Activated CD8-positive, alpha-beta T cell treated with anti-CD3 and anti-CD28 coated beads, Interleukin-2, amount 10 ng/mL, durations not matched to agents 7 days and 5 days (primary cell): ENCODE results near the gene SAFB. TPM values are rescaled to one million over a fixed set of nuclear protein-coding genes. Genes with fewer than 3 reads are reported as not detected.

Experiments
- ATAC-seq: fragments of 150-1000 bp; cut with Tn5 transposase; one replicate; pipeline ENCODE4 v1.10.0; 2021; ENCODE audit warnings: moderate library complexity
- CTCF ChIA-PET: fragments of 350-600 bp; sonication (Branson Sonifier 250); formaldehyde crosslinking; loops from one replicate; lab custom pipeline; 2021; ENCODE audit warnings: antibody characterized with exemption; lab: Charles Lee
- POLR2A ChIA-PET: fragments of 350-600 bp; sonication (Branson Sonifier 250); formaldehyde crosslinking; loops from one replicate; lab custom pipeline; 2021; ENCODE audit warnings: antibody characterized with exemption; lab: Charles Lee
- DNase-seq: peaks from one replicate; pipeline ENCODE4 v3.0.0-alpha.2; 2020
- H3K27ac Mint-ChIP-seq: one replicate; pipeline ENCODE4 v1.8.0; 2021; ENCODE audit warnings: mild to moderate bottlenecking, mixed read lengths
- H3K27me3 Mint-ChIP-seq: one replicate; pipeline ENCODE4 v1.8.0; 2021; ENCODE audit warnings: low read depth, mixed read lengths
- H3K36me3 Mint-ChIP-seq: one replicate; pipeline ENCODE4 v1.8.0; 2021; ENCODE audit warnings: low read depth, mixed read lengths
- H3K4me1 Mint-ChIP-seq: one replicate; pipeline ENCODE4 v1.8.0; 2021; ENCODE audit warnings: low read depth, mixed read lengths
- H3K4me3 Mint-ChIP-seq: one replicate; pipeline ENCODE4 v1.8.0; 2021; ENCODE audit warnings: mild to moderate bottlenecking, mixed read lengths
- H3K9me3 Mint-ChIP-seq: one replicate; pipeline ENCODE4 v1.8.0; 2022; ENCODE audit warnings: mixed read lengths; ENCODE audit not compliant: insufficient read depth
- total RNA-seq, 2 experiments: library from RNA; stranded (reverse); gene quantifications; one replicate each; pipeline ENCODE4 v1.2.3, GENCODE V29; 2021

SAFB gene
- total RNA-seq: 100 to 1,000 TPM; 116 to 134 TPM

DNA sequence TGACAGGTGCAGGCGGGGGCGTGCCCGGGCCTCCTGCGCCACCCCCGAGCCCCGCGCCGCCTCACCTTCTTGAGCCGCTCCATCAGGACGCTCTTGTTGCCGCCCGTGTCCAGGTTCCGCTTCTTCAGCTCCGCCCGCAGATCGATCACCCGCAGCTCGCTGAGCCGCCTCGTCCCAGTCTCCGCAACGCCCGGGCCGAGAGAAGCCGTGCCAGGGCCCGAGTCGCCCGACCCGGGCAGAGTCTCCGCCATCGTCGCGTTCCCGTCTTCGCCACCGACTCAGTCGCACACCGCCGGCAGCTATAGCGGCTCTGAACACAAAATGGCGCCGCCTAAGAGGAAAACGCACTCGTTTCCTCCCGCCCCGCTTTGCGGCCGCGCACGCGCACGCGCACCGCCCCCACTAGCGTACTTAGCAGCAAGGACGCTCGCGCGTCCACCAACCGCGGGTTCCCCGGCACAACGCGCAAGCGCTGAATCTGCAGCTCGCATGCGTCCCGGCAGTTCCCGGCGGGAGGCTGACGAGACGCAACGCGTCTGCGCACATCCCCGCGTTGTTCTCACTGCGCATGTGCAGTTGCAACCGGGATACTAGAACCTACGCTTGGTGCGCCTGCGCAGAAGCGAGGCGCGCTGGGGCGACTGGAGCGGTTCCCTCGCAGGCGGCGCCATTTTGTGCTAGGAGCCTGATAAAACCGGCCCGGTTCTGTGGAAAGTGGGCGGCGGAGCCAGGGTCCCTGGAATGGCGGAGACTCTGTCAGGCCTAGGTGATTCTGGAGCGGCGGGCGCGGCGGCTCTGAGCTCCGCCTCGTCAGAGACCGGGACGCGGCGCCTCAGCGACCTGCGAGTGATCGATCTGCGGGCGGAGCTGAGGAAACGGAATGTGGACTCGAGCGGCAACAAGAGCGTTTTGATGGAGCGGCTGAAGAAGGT, at the start of gene SAFB, which contains the start of gene SAFB2:
TSS of gene SAFB (plus strand) at position 619 of the 932 bp plus-strand sequence. CDS start at position 742, 123 bp downstream.
TSS of gene SAFB2 (minus strand) at position 312 of the 932 bp plus-strand sequence. CDS start at position 251, 61 bp downstream.
- ATAC-seq (peak; percentile 92), DNase-seq (peak; percentile 100)
- Mint-ChIP-seq H3K9me3 (no peaks in the 10 kb centered on the region), H3K4me1 (peaks cover 71% of the 10 kb centered on the region), H3K4me3 (peak within 1 kb of the TSS; percentile 100), H3K27me3 (no peaks in the 10 kb centered on the region), H3K27ac (peak within 1 kb of the TSS; percentile 99), H3K36me3 (peaks cover 75% of the 10 kb centered on the region)
- ChIA-PET POLR2A (interaction anchor here (0.6 to 2.7 kb wide), 20 partner anchors 8 to 1122 kb away, joined by 3 to 19 read pairs (median 4); partner anchors contain the start of genes CATSPERD, DUS3L, LONP1 and MICOS13), CTCF (interaction anchor here (0.5 to 5.9 kb wide), 8 partner anchors 11 to 1152 kb away, joined by 3 to 63 read pairs (median 4); partner anchors contain the start of genes DUS3L and RPL36)

DNA sequence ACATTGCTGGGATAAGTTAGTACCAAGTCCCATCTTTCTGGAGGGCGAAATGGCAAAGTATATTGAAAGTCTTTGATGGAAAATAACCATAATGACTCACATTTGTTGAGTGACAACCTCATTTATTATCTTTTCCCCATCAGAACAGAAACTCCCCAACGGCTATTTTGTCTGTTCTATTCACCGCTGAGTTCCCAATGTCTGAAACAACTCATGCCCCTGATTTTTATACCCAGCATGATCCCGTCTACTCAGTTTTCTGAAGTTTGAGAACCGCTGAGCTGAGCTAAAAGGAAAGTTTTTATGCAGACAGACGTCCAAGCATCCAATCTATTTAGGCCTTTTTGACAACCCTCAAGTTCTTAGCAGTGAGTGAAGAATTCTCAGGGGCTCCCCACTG, 47.3 kb upstream of the SAFB start:
- peaks cover 4% of the 10 kb centered on the region for H3K4me1 Mint-ChIP-seq
- ATAC-seq: no peak
- ChIA-PET POLR2A (no interaction called here), CTCF (interaction anchor here (1.0 kb wide), 1 partner anchor 28 kb away, joined by 3 read pairs; no protein-coding TSS in a partner anchor)
- H3K27me3 Mint-ChIP-seq: no peaks in the 10 kb centered on the region
- H3K9me3 Mint-ChIP-seq: no peaks in the 10 kb centered on the region
- no peak for DNase-seq
- H3K4me3 Mint-ChIP-seq: no peak overlapping the region
- no peaks in the 10 kb centered on the region for H3K36me3 Mint-ChIP-seq
- H3K27ac Mint-ChIP-seq: no peak overlapping the region

DNA sequence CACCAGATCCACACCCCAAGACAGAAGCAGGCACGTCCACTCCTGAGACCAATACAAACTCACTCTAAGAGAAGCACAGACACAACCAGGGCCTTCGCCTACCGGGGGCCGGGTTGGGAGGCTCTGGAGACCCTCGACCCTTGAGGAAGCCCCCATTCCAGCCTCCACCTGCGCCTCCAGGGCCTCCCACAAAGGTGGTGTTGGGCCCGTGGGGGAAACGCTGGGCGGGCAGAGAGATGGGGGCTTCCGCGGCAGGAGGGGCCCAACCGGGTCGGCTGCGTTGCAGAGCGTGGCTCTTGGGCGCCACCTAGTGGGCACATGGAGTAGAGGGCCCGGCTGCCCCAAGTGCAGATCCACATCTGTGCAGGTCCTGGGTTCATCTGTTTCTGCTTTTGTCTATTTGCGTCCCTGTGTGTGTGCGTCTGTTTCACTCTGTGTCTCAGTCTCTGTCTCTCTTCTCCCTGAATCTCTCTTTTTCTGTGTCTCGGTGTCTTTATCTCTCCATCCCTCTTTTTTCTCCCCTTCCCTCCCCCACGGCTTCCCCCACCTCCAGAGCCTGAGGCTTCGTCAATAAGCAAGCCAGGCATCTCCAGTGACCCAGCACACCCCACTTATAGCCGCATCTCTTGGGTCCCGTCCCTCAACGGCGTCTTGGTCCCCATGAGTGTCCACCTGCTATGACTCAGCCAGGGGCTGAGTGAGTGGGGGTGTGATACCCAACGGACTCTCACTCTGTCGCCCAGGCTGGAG, 44.6 kb upstream of the SAFB start:
- peak; percentile 87 for ATAC-seq
- no peaks in the 10 kb centered on the region for H3K9me3 Mint-ChIP-seq
- no peak overlapping the region for H3K4me3 Mint-ChIP-seq
- peak; percentile 80 for DNase-seq
- H3K36me3 Mint-ChIP-seq: no peaks in the 10 kb centered on the region
- no peaks in the 10 kb centered on the region for H3K27me3 Mint-ChIP-seq
- H3K4me1 Mint-ChIP-seq: peaks cover 4% of the 10 kb centered on the region
- H3K27ac Mint-ChIP-seq: peak overlapping the region; percentile 15
- ChIA-PET POLR2A (interaction anchor here (1.2 kb wide), 1 partner anchor 11 kb away, joined by 3 read pairs; no protein-coding TSS in a partner anchor), CTCF (interaction anchor here (1.6 kb wide), 1 partner anchor 31 kb away, joined by 6 read pairs; no protein-coding TSS in a partner anchor)

DNA sequence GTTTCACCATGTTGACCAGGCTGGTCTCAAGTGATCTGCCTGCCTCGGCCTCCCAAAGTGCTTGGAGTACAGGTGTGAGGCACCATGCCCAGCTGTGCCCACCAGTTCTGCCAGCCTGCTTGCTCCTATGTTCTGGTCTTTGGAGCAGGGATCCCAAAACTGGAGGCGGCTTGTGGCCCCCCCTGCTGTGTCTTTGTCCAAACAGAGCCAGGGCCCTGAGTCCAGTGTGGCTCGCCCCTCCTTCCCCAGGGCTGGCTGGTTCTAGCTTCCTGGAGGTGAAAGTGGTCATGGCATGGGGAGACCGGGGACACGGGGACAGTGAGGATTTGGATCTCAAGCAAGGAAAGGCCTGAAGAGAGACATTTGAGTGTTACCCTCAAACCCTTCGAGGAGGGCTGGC, 43.6 kb upstream of the SAFB start:
- H3K4me3 Mint-ChIP-seq: no peak overlapping the region
- H3K27me3 Mint-ChIP-seq: no peaks in the 10 kb centered on the region
- H3K4me1 Mint-ChIP-seq: peaks cover 4% of the 10 kb centered on the region
- DNase-seq (no peak), ATAC-seq (no peak)
- H3K36me3 Mint-ChIP-seq: no peaks in the 10 kb centered on the region
- POLR2A ChIA-PET: interaction anchor here (1.2 kb wide), 1 partner anchor 10 kb away, joined by 3 read pairs; no protein-coding TSS in a partner anchor
- H3K9me3 Mint-ChIP-seq: no peaks in the 10 kb centered on the region
- CTCF ChIA-PET: interaction anchor here (1.5 to 1.7 kb wide), 2 partner anchors 32 to 42 kb away, joined by 6 to 11 read pairs; no protein-coding TSS in a partner anchor
- H3K27ac Mint-ChIP-seq: no peak overlapping the region

DNA sequence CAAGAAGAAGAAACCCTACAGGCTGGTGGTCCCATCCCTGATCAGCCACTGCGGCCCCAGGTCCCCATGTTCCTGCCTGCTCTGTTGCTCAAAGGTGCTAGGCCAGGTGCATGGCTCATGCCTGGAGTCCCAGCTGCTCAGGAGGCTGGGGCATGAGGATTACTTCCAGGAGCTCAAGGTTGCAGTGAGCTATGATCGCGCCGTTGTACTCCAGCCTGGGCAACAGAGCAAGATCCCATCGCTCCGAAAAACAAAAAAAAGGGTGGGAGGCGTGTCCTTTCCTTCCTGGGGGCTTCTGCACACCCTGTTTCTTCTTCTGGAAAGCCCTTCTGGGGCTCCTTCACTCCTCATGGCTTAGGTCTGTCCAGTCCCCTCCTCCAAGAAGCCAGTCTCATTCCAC, 43.2 kb upstream of the SAFB start:
- Mint-ChIP-seq H3K4me1 (peaks cover 4% of the 10 kb centered on the region), H3K36me3 (no peaks in the 10 kb centered on the region), H3K27me3 (no peaks in the 10 kb centered on the region), H3K27ac (no peak overlapping the region), H3K4me3 (no peak overlapping the region), H3K9me3 (no peaks in the 10 kb centered on the region)
- CTCF ChIA-PET: interaction anchor here (1.5 to 1.7 kb wide), 2 partner anchors 32 to 41 kb away, joined by 6 to 11 read pairs; no protein-coding TSS in a partner anchor
- DNase-seq: no peak
- POLR2A ChIA-PET: interaction anchor here (1.2 kb wide), 1 partner anchor 10 kb away, joined by 3 read pairs; no protein-coding TSS in a partner anchor
- ATAC-seq: no peak

DNA sequence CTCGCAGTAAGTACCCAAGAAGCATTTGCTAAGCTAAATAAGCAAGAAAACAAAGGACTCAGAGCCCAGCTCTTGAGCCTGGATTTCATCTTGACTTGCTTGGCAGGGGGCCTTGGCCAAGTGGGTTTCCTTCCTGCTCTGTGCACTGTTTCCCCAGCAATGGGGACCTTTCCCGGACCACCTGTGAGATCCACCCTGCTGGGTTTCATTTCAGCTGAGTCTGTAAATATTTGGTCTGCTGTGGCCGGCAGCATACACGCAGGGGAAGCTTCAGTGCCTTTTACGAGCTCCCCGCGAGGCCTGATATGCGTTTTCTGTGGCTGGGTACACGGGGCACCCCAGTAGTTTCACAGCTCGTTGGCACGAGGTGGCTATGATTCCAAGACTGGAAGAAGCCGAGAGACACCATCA, 42.7 kb upstream of the SAFB start:
- H3K36me3 Mint-ChIP-seq: no peaks in the 10 kb centered on the region
- no peak overlapping the region for H3K27ac Mint-ChIP-seq

DNA sequence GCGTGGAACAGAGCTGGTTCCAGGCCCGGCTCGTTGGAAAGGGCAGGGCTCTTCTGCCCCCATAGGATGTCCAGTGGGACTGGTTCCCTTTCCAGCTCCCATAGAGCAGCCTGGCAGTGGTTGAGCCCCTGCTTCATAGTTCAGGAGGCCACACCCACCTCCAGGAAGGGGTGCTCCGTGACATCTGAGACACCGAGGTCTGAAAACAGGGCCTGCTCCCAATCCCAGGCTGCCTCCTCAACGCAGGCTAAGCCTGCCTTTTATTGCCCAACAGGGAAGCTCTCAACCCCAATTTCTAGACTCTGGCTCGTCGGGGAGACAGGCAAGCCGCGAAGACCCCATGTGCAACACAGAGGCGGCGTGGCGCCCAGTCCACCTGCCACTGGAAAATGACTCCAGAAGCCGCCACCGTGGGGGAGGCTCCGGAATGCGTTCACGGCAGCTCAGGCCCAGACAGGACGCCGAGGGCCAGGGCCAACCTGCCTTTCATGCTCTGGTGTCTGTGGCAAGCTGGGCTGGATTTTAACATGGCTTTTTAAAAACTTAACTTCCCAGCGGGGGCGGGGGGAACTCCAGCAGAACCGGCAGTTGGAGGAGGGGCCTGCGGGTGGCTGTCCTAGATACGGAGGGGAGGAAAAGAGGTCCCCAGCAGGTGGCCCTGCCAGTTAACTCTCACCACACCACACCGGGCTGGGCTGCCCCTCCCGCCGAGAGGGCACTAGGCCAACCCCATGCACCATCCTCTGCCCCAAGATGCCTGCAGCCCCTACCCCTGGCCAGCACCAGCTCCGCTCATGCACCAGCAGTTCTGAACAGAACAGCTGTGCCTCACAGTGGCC, 37.2 kb upstream of the SAFB start:
- Mint-ChIP-seq H3K9me3 (no peaks in the 10 kb centered on the region), H3K27ac (peak overlapping the region; percentile 46), H3K4me1 (peaks cover 13% of the 10 kb centered on the region), H3K4me3 (no peak overlapping the region), H3K27me3 (no peaks in the 10 kb centered on the region), H3K36me3 (peaks cover 29% of the 10 kb centered on the region)
- ChIA-PET CTCF (interaction anchor here (1.1 kb wide), 1 partner anchor 38 kb away, joined by 3 read pairs; no protein-coding TSS in a partner anchor), POLR2A (interaction anchor here (0.5 to 0.8 kb wide), 2 partner anchors 40 to 1044 kb away, joined by 3 read pairs; no protein-coding TSS in a partner anchor)
- ATAC-seq (peak; percentile 23), DNase-seq (peak; percentile 28)

More for the DNA sequence above, 42.7 kb upstream of the SAFB start:
- Mint-ChIP-seq H3K4me3 (no peak overlapping the region), H3K4me1 (peaks cover 4% of the 10 kb centered on the region), H3K27me3 (no peaks in the 10 kb centered on the region), H3K9me3 (no peaks in the 10 kb centered on the region)
- no peak for ATAC-seq
- DNase-seq: no peak
- ChIA-PET CTCF (interaction anchor here (1.5 to 1.7 kb wide), 2 partner anchors 33 to 41 kb away, joined by 6 to 11 read pairs; no protein-coding TSS in a partner anchor), POLR2A (no interaction called here)

DNA sequence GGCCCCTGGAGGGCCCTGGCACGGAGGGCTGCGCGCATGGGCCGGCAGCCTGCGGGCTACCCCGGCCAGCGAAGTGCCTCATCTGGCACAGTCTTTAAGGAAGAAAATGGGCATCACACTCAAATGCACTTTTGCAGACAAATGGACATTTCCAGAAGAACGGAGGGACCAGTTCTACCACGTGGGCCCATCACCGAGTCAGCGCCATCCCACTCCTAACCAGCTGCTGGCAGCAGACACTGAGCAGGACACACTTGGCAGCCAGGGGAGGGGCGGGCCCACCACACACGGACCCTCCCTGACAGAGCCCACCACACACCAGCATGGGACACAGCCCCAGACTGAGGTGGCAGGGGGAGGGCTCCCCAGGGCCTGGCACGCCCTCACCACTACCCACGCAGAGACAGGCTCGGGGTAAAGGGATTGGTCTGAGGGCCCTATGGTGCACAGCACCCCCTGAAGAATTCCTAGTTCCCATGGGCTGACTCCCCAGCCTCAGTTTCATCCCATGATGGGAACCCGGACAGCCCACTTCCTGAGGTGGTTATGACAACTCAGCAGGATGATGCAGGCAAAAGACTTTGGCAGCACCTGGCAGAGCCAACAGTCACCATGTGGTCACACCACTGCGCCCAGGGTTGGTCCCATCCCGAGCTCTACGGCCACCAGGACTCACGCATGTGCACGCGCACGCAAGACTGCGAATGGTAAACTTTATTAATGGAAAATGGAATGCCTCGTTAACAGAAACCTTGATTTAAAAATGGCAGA, 36.4 kb upstream of the SAFB start:
- no peaks in the 10 kb centered on the region for H3K27me3 Mint-ChIP-seq
- no peak overlapping the region for H3K27ac Mint-ChIP-seq
- CTCF ChIA-PET: interaction anchor here (1.1 kb wide), 1 partner anchor 39 kb away, joined by 3 read pairs; no protein-coding TSS in a partner anchor
- no peak for ATAC-seq
- no peak overlapping the region for H3K4me3 Mint-ChIP-seq
- no peaks in the 10 kb centered on the region for H3K9me3 Mint-ChIP-seq
- H3K4me1 Mint-ChIP-seq: peaks cover 13% of the 10 kb centered on the region
- POLR2A ChIA-PET: interaction anchor here (0.5 kb wide), 1 partner anchor 1044 kb away, joined by 3 read pairs; no protein-coding TSS in a partner anchor
- H3K36me3 Mint-ChIP-seq: peaks cover 32% of the 10 kb centered on the region
- DNase-seq: no peak

DNA sequence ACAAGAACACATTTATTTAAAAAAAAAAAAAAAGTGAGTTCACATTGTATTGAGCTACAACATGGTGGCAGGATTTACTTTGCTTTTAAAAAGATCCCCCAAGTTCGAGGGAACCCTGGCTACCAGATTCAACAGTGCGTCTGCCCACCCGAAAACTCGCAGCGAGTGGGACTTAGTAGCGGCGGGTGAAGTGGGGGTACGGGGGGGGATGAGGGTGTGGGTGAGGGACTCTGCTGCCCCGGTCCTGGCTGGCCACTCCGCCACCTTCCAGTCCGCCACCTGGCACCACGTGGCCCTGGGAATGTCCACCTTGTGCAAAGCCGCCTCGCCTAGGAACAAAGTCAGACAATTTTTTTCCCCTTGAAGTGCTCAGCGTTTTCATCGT, 35.8 kb upstream of the SAFB start:
- Mint-ChIP-seq H3K4me1 (peaks cover 13% of the 10 kb centered on the region), H3K36me3 (peaks cover 38% of the 10 kb centered on the region), H3K27ac (no peak overlapping the region), H3K27me3 (no peaks in the 10 kb centered on the region), H3K9me3 (no peaks in the 10 kb centered on the region), H3K4me3 (no peak overlapping the region)
- DNase-seq (no peak), ATAC-seq (no peak)
- ChIA-PET CTCF (no interaction called here), POLR2A (no interaction called here)

DNA sequence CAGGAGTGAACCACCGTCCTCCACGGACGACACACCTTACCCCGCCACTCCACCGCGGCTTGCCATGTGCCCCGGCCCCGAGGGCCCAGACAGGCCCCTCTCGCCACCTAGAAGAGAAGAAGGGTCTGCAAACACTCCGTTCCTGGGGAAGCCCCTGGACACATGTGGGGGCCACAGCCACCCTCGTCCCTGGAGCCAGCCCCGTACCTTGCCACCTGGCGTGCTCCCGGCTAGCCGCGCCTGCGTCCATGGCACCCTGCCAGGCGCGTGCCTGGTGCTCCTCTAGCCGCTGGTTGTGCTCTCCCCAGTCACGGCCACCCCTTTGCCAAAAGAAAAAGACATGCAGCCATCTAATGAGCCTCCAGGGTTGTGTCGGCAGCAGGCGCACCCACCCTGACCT, 35.2 kb upstream of the SAFB start:
- Mint-ChIP-seq H3K27ac (no peak overlapping the region), H3K36me3 (peaks cover 44% of the 10 kb centered on the region), H3K4me1 (peaks cover 13% of the 10 kb centered on the region), H3K4me3 (no peak overlapping the region), H3K27me3 (no peaks in the 10 kb centered on the region), H3K9me3 (no peaks in the 10 kb centered on the region)
- CTCF ChIA-PET: no interaction called here
- no peak for ATAC-seq
- DNase-seq: no peak
- POLR2A ChIA-PET: no interaction called here
